HepG2 (cell line): Measurements from ENCODE around the gene SESN2. TPM values are rescaled to one million over a fixed set of nuclear protein-coding genes. Genes with fewer than 3 reads are reported as not detected.

Experiments used
- EHMT2 ChIP-seq: fragments of 200-600 bp; sonication (generic); IDR thresholded peaks from 2 replicates; pipeline ENCODE4 v1.7.0; 2017; ENCODE audit warnings: antibody characterized with exemption, low read depth, low read length, borderline replicate concordance
- HDAC6 ChIP-seq: fragments of 200-600 bp; sonication (generic); IDR thresholded peaks from 2 replicates; pipeline ENCODE4 v1.7.0; 2017; ENCODE audit warnings: mild to moderate bottlenecking, antibody characterized with exemption, low read length, low read depth
- HNF4G ChIP-seq, 2 experiments: sonication (generic) in 1 of 2; formaldehyde crosslinking in 1 of 2; IDR thresholded peaks; 2 replicates each; pipeline versions ENCODE4 v1.4.0 to v1.6.1; 2011 to 2020; ENCODE audit warnings: borderline replicate concordance in 2 of 2, low read depth in 2 of 2, mild to moderate bottlenecking in 2 of 2, low read length in 1 of 2, missing genetic modification reagents in 1 of 2, moderate library complexity in 1 of 2
- HOMEZ ChIP-seq: IDR thresholded peaks from 2 replicates; pipeline ENCODE4 v1.6.1; 2016; ENCODE audit warnings: low read depth
- IRF9 ChIP-seq: sonication (generic); formaldehyde crosslinking; IDR thresholded peaks from 2 replicates; pipeline ENCODE4 v1.8.0; 2022; ENCODE audit warnings: missing genetic modification reagents, mild to moderate bottlenecking, borderline replicate concordance
- ISX ChIP-seq: sonication (generic); formaldehyde crosslinking; conservative IDR thresholded peaks from 2 replicates; pipeline ENCODE4 v1.5.0; 2020; ENCODE audit warnings: missing genetic modification reagents
- KMT2B ChIP-seq: IDR thresholded peaks from 2 replicates; pipeline ENCODE4 v1.6.1; 2016; ENCODE audit warnings: missing genetic modification reagents, missing compliant biosample characterization
- MIER2 ChIP-seq: IDR thresholded peaks from 2 replicates; pipeline ENCODE4 v1.6.1; 2016; ENCODE audit warnings: missing biosample characterization, missing genetic modification reagents
- MTF2 ChIP-seq: sonication (generic); formaldehyde crosslinking; IDR thresholded peaks from 2 replicates; pipeline ENCODE4 v1.5.0; 2020; ENCODE audit warnings: missing genetic modification reagents, borderline replicate concordance
- NAIF1 ChIP-seq: sonication (generic); formaldehyde crosslinking; IDR thresholded peaks from 2 replicates; pipeline ENCODE4 v1.5.0; 2020; ENCODE audit warnings: mild to moderate bottlenecking, missing genetic modification reagents, borderline replicate concordance
- PATZ1 ChIP-seq: sonication (generic); formaldehyde crosslinking; IDR thresholded peaks from 2 replicates; pipeline ENCODE4 v1.4.0; 2020; ENCODE audit warnings: missing genetic modification reagents
- REL ChIP-seq: sonication (generic); formaldehyde crosslinking; conservative IDR thresholded peaks from 2 replicates; pipeline ENCODE4 v1.8.0; 2022; ENCODE audit warnings: mild to moderate bottlenecking, missing genetic modification reagents, moderate library complexity
- SETDB1 ChIP-seq: sonication (generic); formaldehyde crosslinking; IDR thresholded peaks from 2 replicates; pipeline ENCODE4 v1.5.1; 2020; ENCODE audit warnings: missing genetic modification reagents, mild to moderate bottlenecking, borderline replicate concordance
- SMARCC2 ChIP-seq: fragments of 450-650 bp; IDR thresholded peaks from 2 replicates; pipeline ENCODE4 v1.6.1; 2017; ENCODE audit warnings: antibody characterized with exemption, mild to moderate bottlenecking
- STAG1 ChIP-seq: sonication (generic); formaldehyde crosslinking; IDR thresholded peaks from 2 replicates; pipeline ENCODE4 v1.4.0; 2020; ENCODE audit warnings: missing genetic modification reagents
- TBX3 ChIP-seq: fragments of 450-650 bp; IDR thresholded peaks from 2 replicates; pipeline ENCODE4 v1.6.1; 2017; ENCODE audit warnings: antibody characterized with exemption, mild to moderate bottlenecking, inconsistent platforms, borderline replicate concordance
- TEAD3 ChIP-seq: optimal IDR thresholded peaks from 2 replicates; pipeline ENCODE3; 2016; ENCODE audit warnings: borderline replicate concordance
- ZBTB20 ChIP-seq: sonication (generic); formaldehyde crosslinking; IDR thresholded peaks from 2 replicates; pipeline ENCODE4 v1.8.1; 2023; ENCODE audit warnings: missing genetic modification reagents, low read depth, mild to moderate bottlenecking, borderline replicate concordance
- ZC3H13 ChIP-seq: sonication (generic); formaldehyde crosslinking; IDR thresholded peaks from 2 replicates; pipeline ENCODE4 v1.8.1; 2023; ENCODE audit warnings: mild to moderate bottlenecking, missing genetic modification reagents, moderate library complexity
- ZFP90 ChIP-seq: sonication (generic); formaldehyde crosslinking; IDR thresholded peaks from 2 replicates; pipeline ENCODE4 v1.8.0; 2022; ENCODE audit warnings: missing genetic modification reagents, mild to moderate bottlenecking, inconsistent platforms, borderline replicate concordance
- ZNF326 ChIP-seq: sonication (generic); formaldehyde crosslinking; IDR thresholded peaks from 2 replicates; pipeline ENCODE4 v1.4.0; 2020; ENCODE audit warnings: missing genetic modification reagents, borderline replicate concordance
- ZNF33A ChIP-seq: sonication (generic); formaldehyde crosslinking; IDR thresholded peaks from 2 replicates; pipeline ENCODE4 v1.5.1; 2020; ENCODE audit warnings: missing genetic modification reagents, mild to moderate bottlenecking, moderate library complexity, borderline replicate concordance
- ZNF354B ChIP-seq: sonication (generic); formaldehyde crosslinking; IDR thresholded peaks from 2 replicates; pipeline ENCODE4 v1.8.0; 2022; ENCODE audit warnings: mild to moderate bottlenecking, missing genetic modification reagents
- ZNF382 ChIP-seq: sonication (generic); formaldehyde crosslinking; IDR thresholded peaks from 2 replicates; pipeline ENCODE4 v1.5.0; 2020; ENCODE audit warnings: missing genetic modification reagents, mild to moderate bottlenecking, borderline replicate concordance
- ZNF564 ChIP-seq: sonication (generic); formaldehyde crosslinking; IDR thresholded peaks from 2 replicates; pipeline ENCODE4 v1.8.1; 2023; ENCODE audit warnings: mild to moderate bottlenecking, missing genetic modification reagents
- ZNF644 ChIP-seq: IDR thresholded peaks from 2 replicates; pipeline ENCODE4 v1.6.1; 2016; ENCODE audit warnings: low read depth
- ZSCAN22 ChIP-seq: sonication (generic); formaldehyde crosslinking; IDR thresholded peaks from 2 replicates; pipeline ENCODE4 v1.4.0; 2020; ENCODE audit warnings: mild to moderate bottlenecking, missing genetic modification reagents
- polyA plus RNA-seq, 8 experiments: library from polyadenylated mRNA; depleted of rRNA in 3 of 8; stranded (reverse) in 7 of 8; unstranded in 1 of 8; fragments of >200 nt; fragmentation: Illumina TruSeq in 4 of 8; extraction: Trizol in 4 of 8; gene quantifications; 2 replicates each; pipeline versions ENCODE4 v1.2.1 to v1.2.3, GENCODE V29; 2011 to 2016; ENCODE audit warnings: low read depth in 4 of 8, missing spikeins in 1 of 8, mixed read lengths in 1 of 8; ENCODE audit not compliant: insufficient read depth in 1 of 8
- total RNA-seq, 5 experiments: library from RNA; depleted of rRNA; stranded (reverse); fragments of >200 nt; fragmentation: Illumina TruSeq; extraction: Trizol; gene quantifications; 2 replicates each; pipeline ENCODE4 v1.2.3, GENCODE V29; 2016; ENCODE audit warnings: low read depth in 1 of 5

SESN2 gene
- total and polyA plus RNA-seq, 2 of the 13 experiments (the other 11 are each of a cell fraction or from before 2014, with no cell fraction given): 13.2 to 19.1 TPM

- 0 out of 2 replicates have a peak, but pooled peaks have one; percentile 46 for TF ChIP-seq HOMEZ
- TF ChIP-seq ZC3H13 (CRISPR knock-in tag): no peak
- no peak for TF ChIP-seq REL
- TF ChIP-seq ZNF564 (CRISPR knock-in tag): no peak
- no peak for TF ChIP-seq NAIF1
- no peak for TF ChIP-seq HDAC6
- TF ChIP-seq HNF4G (IDR thresholded peaks at IDR 0.05; ENCODE audit: borderline replicate concordance, low read depth, low read length): no peak
- TF ChIP-seq HNF4G (CRISPR knock-in tag; IDR thresholded peaks at IDR 0.05; ENCODE audit: borderline replicate concordance, low read depth): no peak
- TF ChIP-seq ZSCAN22: no peak
- TF ChIP-seq STAG1: no peak
- no peak for TF ChIP-seq ISX
- 0 out of 2 replicates have a peak, but pooled peaks have one; percentile 45 for TF ChIP-seq ZNF33A (CRISPR knock-in tag)
- no peak for TF ChIP-seq SMARCC2
- TF ChIP-seq ZNF644 (CRISPR knock-in tag): no peak
- TF ChIP-seq MIER2 (CRISPR knock-in tag): no peak
- TF ChIP-seq ZNF326 (CRISPR knock-in tag): no peak
- TF ChIP-seq ZBTB20 (CRISPR knock-in tag): no peak
- no peak for TF ChIP-seq MTF2
- TF ChIP-seq PATZ1 (CRISPR knock-in tag): peak; percentile 61; the same call in 1 of the 2 replicates
- TF ChIP-seq EHMT2: no peak
- TF ChIP-seq KMT2B: peak; percentile 84
- no peak for TF ChIP-seq ZFP90 (CRISPR knock-in tag)
- TF ChIP-seq ZNF354B (CRISPR knock-in tag): no peak
- peak; percentile 43; the same call in 1 of the 2 replicates for TF ChIP-seq IRF9 (CRISPR knock-in tag)
- no peak for TF ChIP-seq ZNF382 (CRISPR knock-in tag)
- peak; percentile 39; the same call in 1 of the 2 replicates for TF ChIP-seq TBX3
- TF ChIP-seq TEAD3 (CRISPR knock-in tag): peak; percentile 41
- no peak for TF ChIP-seq SETDB1 (CRISPR knock-in tag)
Observed at GRCh38 chr1:28232558-28233263, 26.6 kb upstream of the SESN2 start, which contains the start of gene DNAJC8 (continued).
